Measurements from ENCODE around the gene TMEM119. TPM values are rescaled to one million over a fixed set of nuclear protein-coding genes. Genes with fewer than 3 reads are reported as not detected.

TMEM119 gene
- total RNA-seq, 4 donors from 2014 or later: 0.24 to 10.9 (median 6.3) TPM

DNA sequence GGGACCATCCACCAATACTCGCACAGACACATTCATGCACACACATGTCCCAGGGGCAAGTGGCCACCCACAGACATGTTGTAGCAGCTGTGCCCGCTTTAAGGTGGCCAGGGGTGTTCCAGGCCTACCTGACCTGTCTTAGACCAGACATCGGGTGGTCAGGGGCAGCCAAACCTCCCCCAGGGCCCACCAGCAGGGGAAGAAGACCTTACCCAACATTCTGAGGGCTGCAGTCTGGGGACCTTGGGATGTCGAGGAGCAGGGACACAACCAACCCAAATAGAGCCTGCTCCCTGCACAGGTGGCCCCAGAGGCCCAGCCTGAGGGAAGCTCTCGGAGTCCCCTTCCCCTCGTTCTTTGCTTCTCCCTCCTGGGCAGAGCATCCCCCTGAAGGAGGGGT, 1.7 kb upstream of the TMEM119 start:
- no peaks in the 10 kb centered on the region for H3K27me3 ChIP-seq
- no peak overlapping the region for H3K27ac ChIP-seq
- TF ChIP-seq, protein P1, sequence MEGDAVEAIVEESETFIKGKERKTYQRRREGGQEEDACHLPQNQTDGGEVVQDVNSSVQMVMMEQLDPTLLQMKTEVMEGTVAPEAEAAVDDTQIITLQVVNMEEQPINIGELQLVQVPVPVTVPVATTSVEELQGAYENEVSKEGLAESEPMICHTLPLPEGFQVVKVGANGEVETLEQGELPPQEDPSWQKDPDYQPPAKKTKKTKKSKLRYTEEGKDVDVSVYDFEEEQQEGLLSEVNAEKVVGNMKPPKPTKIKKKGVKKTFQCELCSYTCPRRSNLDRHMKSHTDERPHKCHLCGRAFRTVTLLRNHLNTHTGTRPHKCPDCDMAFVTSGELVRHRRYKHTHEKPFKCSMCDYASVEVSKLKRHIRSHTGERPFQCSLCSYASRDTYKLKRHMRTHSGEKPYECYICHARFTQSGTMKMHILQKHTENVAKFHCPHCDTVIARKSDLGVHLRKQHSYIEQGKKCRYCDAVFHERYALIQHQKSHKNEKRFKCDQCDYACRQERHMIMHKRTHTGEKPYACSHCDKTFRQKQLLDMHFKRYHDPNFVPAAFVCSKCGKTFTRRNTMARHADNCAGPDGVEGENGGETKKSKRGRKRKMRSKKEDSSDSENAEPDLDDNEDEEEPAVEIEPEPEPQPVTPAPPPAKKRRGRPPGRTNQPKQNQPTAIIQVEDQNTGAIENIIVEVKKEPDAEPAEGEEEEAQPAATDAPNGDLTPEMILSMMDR (IDR thresholded peaks at IDR 0.05): no peak
- TF ChIP-seq EP300 (IDR thresholded peaks at IDR 0.05) (no peak), POLR2A (IDR thresholded peaks at IDR 0.05) (no peak), POLR2AphosphoS5 (IDR thresholded peaks at IDR 0.05) (no peak)
- H3K4me3 ChIP-seq: no peak overlapping the region
- no peaks in the 10 kb centered on the region for H3K9me3 ChIP-seq
- no peaks in the 10 kb centered on the region for H3K36me3 ChIP-seq
- H3K4me1 ChIP-seq: peaks cover 9% of the 10 kb centered on the region
- DNase-seq (ENCODE audit: low spot score in 2 of 2): no peak
- WGBS: 89% methylated on average over 1 of the region's 6 CpGs

DNA sequence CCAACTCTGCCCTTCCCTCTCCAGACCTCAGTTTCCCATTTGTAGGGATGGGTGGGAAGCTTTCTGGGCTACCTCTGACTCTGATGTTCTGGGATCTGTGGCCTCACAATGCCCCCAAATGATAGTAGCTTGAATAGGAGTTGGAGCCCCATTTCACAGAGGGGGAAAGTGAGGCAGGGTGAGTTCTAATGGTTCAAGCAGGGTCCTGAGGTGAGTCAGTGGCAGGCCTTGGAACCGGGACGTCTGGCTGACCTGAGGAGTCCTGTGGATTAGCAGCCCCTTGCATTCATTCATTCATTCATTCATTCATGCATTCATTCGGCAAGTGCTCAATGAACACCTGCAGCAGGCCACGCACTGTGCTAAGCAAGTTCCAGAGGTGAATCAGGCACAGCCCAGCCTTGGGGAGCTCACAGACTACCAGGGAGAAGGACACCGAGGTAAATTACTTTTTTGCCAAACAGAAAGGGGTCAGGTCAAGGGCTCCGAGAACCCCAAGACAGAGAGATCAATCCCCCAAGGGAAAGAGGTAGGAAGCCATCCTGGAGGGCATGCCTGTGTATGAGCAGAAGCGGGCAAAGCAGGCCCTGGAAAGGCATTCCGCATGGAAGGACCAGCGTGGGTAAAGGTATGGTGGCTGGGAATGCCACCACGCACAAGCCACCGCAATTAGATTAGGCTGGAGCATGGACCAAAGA, 818 bp upstream of the TMEM119 start:
- Histone ChIP-seq H3K36me3 (no peaks in the 10 kb centered on the region), H3K27ac (no peak overlapping the region), H3K9me3 (no peaks in the 10 kb centered on the region), H3K27me3 (no peaks in the 10 kb centered on the region), H3K4me1 (peaks cover 9% of the 10 kb centered on the region), H3K4me3 (no peak overlapping the region)
- 82% methylated on average over 11 of the region's 11 CpGs for WGBS
- DNase-seq (ENCODE audit: low spot score in 2 of 2): no peak
- TF ChIP-seq POLR2AphosphoS5 (IDR thresholded peaks at IDR 0.05) (no peak), EP300 (IDR thresholded peaks at IDR 0.05) (no peak), POLR2A (IDR thresholded peaks at IDR 0.05) (no peak)
- TF ChIP-seq, protein P1 (IDR thresholded peaks at IDR 0.05): no peak

DNA sequence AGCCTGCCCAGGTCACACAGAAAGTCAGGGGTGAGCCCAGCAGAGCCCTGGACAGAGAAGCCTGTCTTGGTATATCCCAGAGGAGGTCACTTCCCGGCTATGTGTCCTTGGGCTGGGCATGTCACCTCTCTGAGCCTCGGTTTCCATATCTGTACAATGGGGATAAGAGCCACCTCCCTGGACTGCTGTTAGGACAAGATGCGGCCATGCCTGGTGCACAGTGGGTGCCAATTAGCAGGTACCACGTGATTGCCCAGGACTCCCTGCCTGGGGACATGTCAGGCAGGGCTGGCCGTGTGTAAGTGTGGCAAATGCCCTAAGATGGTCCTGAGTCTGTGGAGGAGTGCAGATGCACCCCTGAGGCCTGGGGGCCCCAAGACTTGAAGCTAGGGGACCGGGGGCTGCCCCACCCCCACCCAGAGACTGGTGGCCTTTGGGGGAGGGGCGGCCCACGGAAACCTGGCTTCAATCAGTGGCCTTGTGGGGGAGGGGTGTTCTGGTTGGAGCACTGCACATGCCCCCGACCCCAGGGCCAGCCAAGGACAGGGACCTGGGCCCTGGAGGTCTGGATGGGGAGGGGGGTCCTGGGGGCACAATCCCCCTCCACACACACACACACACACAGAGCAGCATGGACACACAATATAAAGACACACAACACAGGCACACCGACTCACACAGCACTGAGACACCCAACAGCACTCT, 878 bp downstream of the TMEM119 start:
- 58% methylated on average over 7 of the region's 10 CpGs for WGBS
- Histone ChIP-seq H3K4me1 (peaks cover 9% of the 10 kb centered on the region), H3K36me3 (no peaks in the 10 kb centered on the region), H3K4me3 (peak overlapping the region; percentile 41), H3K27ac (peak overlapping the region; percentile 11), H3K9me3 (no peaks in the 10 kb centered on the region), H3K27me3 (no peaks in the 10 kb centered on the region)
- no peak for DNase-seq (ENCODE audit: low spot score in 2 of 2)
- TF ChIP-seq EP300 (IDR thresholded peaks at IDR 0.05): no peak
- no peak for TF ChIP-seq POLR2AphosphoS5 (IDR thresholded peaks at IDR 0.05)
- TF ChIP-seq POLR2A (IDR thresholded peaks at IDR 0.05): no peak
- TF ChIP-seq, protein P1 (IDR thresholded peaks at IDR 0.05): no peak

DNA sequence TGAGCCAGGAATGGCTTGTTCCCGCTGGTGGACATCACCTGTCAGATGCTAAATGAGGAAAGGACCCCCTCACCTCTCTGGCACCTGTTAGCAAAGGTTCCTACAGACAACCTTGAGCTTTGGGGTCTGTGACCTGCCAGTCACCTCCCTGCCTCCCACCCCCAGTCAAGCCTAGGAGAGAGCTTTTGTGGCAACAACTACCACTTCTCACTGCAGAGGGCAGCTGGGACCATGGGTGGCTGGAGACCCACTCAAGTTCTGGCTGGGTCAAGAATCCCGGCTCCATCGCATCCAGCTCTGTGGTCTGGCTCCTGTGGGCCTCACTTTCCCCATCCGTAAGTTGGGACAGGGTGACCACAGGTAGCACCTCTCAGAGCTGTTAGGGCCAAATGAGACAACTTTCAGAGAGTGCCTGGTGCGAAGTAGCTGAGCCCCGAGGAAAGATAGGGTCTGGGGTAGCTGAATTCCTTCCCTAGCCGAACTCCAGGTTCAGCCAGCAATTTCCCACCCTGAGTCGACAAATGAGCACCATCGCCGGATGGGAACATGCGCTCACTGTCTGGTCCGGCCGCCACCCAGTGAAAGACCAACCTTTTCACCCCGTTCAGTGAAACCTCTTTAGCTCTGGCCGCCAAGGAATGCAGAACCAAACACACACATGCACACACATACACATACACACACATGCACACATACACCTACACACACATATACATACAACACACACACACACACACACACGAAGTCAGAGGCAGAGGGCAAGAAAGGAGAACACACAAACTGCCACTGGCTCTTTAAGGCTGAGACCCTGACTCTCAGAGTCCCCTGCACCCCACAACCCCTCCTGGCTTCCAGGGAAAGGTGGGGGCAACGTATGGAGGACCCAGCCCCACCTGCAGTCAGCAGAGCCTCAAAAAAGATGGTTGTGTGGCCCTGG, 1.9 kb downstream of the TMEM119 start:
- TF ChIP-seq POLR2AphosphoS5 (IDR thresholded peaks at IDR 0.05) (no peak), EP300 (IDR thresholded peaks at IDR 0.05) (no peak), POLR2A (IDR thresholded peaks at IDR 0.05) (no peak)
- TF ChIP-seq, protein P1 (IDR thresholded peaks at IDR 0.05): no peak
- no peak overlapping the region for H3K27ac ChIP-seq
- no peaks in the 10 kb centered on the region for H3K9me3 ChIP-seq
- 68% methylated on average over 6 of the region's 17 CpGs for WGBS
- H3K4me1 ChIP-seq: peaks cover 9% of the 10 kb centered on the region
- H3K36me3 ChIP-seq: no peaks in the 10 kb centered on the region
- H3K27me3 ChIP-seq: no peaks in the 10 kb centered on the region
- DNase-seq (ENCODE audit: low spot score in 2 of 2): no peak
- peak overlapping the region; percentile 41 for H3K4me3 ChIP-seq
